DND-41 (cell line): Measurements from ENCODE around the gene OR4Q3.

ENCODE experiments used
- CTCF ChIP-seq: IDR thresholded peaks from 2 replicates; pipeline ENCODE4 v1.5.1; 2012; ENCODE audit warnings: borderline replicate concordance, low read length, moderate library complexity, mild to moderate bottlenecking; ENCODE audit not compliant: poor library complexity, severe bottlenecking; ENCODE audit errors: extremely low read depth
- EZH2 ChIP-seq: IDR thresholded peaks from 3 replicates; pipeline ENCODE4 v1.6.1; 2012; ENCODE audit warnings: borderline replicate concordance, low read depth, mild to moderate bottlenecking, moderate library complexity, low read length, inconsistent platforms; ENCODE audit not compliant: severe bottlenecking

- TF ChIP-seq CTCF, result no peak
- no peak for TF ChIP-seq EZH2
Observed at GRCh38 chr14:19743256-19743655, at the start of gene OR4Q3.
